OCI-LY7 (cell line): ENCODE results near the gene EDN2.

ENCODE experiments used
- CTCF ChIP-seq: fragments of 200-600 bp; sonication (generic); conservative IDR thresholded peaks from 2 replicates; pipeline ENCODE4 v1.5.1; 2014; ENCODE audit warnings: mild to moderate bottlenecking, antibody characterized with exemption, low read length, moderate library complexity, mixed read lengths
- EZH2phosphoT487 ChIP-seq: fragments of 200-600 bp; sonication (generic); IDR thresholded peaks from 2 replicates; pipeline ENCODE4 v1.6.1; 2018; ENCODE audit warnings: low read depth, borderline replicate concordance, mild to moderate bottlenecking, mixed run types, antibody characterized with exemption, low read length, moderate library complexity, mixed read lengths

- TF ChIP-seq CTCF = no peak
- TF ChIP-seq EZH2phosphoT487 = no peak
These were observed 45.9 kb upstream of the EDN2 start for GRCh38 chr1:41530411-41530810.
